ENCODE data around the gene SLC25A40.

DNA sequence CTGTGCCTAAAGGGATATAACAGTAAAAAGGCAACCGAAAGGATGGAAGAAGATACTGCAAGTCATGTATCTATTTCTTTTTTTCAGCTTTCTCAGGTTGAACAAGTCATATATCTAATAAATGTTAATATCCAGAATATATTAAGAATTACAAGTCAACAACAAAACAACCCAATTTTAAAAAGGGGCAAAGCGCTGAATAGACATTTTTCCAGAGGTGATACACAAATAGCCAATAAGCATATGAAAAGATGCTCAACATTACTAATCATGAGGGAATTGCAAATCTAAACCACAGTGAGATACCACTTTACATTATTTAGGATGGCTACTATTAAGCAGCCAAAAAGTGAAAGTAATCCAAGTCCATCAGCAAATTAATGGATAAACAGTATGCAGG is 23.1 kb upstream of the SLC25A40 start:
- TF ChIP-seq POLR2AphosphoS5 (IDR thresholded peaks at IDR 0.05; ENCODE audit: low read depth, low read length) (no peak), SIN3A (IDR thresholded peaks at IDR 0.05; ENCODE audit: borderline replicate concordance, insufficient read depth, low read length) (no peak)
- TF ChIP-seq, protein P1, sequence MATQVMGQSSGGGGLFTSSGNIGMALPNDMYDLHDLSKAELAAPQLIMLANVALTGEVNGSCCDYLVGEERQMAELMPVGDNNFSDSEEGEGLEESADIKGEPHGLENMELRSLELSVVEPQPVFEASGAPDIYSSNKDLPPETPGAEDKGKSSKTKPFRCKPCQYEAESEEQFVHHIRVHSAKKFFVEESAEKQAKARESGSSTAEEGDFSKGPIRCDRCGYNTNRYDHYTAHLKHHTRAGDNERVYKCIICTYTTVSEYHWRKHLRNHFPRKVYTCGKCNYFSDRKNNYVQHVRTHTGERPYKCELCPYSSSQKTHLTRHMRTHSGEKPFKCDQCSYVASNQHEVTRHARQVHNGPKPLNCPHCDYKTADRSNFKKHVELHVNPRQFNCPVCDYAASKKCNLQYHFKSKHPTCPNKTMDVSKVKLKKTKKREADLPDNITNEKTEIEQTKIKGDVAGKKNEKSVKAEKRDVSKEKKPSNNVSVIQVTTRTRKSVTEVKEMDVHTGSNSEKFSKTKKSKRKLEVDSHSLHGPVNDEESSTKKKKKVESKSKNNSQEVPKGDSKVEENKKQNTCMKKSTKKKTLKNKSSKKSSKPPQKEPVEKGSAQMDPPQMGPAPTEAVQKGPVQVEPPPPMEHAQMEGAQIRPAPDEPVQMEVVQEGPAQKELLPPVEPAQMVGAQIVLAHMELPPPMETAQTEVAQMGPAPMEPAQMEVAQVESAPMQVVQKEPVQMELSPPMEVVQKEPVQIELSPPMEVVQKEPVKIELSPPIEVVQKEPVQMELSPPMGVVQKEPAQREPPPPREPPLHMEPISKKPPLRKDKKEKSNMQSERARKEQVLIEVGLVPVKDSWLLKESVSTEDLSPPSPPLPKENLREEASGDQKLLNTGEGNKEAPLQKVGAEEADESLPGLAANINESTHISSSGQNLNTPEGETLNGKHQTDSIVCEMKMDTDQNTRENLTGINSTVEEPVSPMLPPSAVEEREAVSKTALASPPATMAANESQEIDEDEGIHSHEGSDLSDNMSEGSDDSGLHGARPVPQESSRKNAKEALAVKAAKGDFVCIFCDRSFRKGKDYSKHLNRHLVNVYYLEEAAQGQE (IDR thresholded peaks at IDR 0.05; ENCODE audit: insufficient read depth in 1 of 2, low read depth in 2 of 2, low read length in 2 of 2): no peak

All from PFSK-1 (cell line).